MV-4-11 (cell line): ENCODE data around the gene RDH16.
"Not testable (repeated sequence)": the region's sequence is repeated elsewhere in the genome, so short reads cannot be mapped to it uniquely, and the experiment has no call there.

Experiments
- DNase-seq: peaks from one replicate; lab custom pipeline; 2025; lab: John Stamatoyannopoulos, UW

RDH16 gene

DNA sequence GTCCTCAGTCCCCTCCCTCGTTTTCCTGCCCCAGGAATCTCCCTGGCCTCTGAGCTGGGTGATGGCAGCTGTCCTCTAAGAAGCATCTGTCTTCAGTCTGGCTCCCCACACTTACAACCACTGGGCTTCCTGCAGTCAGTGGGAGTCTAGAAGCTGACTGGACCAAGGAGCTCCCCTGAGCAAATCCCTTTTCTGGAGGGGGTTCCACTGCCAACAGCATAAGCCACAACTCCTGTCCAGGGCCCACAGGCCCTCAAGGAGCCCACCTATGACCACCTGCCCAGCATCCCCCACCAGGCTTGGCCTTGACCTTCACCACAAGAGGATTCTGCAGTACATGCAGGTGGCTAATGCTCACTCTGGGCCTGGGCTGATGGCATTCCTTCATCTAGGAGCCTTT is 4.1 kb downstream of the RDH16 start:
- no peak for DNase-seq

DNA sequence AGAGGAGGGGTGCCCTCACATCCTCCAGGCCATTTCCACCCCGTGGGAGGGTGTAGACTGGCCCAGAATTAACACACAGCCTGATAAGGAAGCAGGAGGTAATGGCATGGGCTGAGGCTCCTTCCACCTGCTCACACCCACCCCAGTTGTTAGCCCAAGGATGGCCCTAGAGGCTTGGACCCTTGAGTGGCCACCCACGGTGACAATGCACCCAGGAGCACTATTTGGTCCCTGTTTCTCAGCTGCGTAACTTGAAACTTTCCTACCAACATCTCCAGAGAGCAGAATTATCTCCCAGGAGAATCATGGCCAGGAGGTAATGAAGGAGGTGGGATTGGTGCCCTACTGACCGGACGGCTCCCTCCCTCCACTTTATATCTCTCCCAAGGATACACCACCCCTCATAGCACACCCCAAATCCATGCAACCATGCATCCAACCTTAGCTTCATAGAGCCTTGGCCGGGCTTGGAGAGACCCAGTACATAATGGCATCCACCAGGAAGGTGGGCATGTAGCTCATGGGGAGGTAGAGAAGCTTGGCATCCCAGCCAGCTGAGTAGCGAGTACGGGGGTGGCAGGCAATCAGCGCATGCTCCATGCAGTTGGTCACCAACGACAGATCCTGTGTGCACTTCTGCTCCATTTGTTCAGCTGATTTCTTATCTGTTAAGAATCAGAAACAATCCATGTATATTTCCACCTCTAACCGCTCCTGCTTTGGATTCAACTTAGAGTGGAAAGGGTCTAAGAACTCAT is 5.6 kb downstream of the RDH16 start:
- no peak for DNase-seq

DNA sequence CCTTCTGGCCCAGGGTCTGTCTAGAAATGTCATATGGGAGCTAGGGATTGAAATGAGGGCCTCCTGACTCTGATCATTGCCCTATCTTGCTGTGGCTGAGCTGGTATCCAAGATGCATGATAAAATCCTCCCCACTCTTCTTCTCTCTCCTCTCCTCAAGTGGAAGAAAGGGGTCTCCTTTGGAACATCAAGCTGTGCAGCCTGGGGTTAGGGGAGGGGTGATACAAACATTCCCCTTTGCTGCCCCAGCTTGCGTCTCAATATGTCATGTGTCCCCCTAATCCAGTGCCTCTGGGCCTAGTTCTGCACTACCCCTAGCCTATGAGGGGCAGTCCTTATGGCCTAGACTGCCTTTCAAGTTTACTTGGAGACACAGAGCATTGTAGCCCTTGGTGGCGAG is 8.5 kb downstream of the RDH16 start:
- DNase-seq = no peak

DNA sequence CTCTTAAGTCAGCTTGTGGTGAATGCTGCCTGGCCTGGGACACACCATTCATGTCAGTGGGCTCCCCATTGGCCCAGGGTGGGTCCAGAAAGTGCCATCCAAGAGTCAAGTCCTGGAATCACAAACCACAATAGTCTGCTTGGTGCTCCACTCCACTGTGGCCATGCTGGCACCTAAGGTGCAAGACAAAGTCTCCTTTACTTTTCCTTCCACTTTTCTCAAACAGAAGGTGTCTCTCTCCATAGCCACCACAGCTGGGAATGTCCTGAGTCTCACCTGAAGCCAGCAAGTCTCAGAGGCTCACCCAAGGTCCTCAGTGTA is 9.0 kb downstream of the RDH16 start:
- DNase-seq = no peak

DNA sequence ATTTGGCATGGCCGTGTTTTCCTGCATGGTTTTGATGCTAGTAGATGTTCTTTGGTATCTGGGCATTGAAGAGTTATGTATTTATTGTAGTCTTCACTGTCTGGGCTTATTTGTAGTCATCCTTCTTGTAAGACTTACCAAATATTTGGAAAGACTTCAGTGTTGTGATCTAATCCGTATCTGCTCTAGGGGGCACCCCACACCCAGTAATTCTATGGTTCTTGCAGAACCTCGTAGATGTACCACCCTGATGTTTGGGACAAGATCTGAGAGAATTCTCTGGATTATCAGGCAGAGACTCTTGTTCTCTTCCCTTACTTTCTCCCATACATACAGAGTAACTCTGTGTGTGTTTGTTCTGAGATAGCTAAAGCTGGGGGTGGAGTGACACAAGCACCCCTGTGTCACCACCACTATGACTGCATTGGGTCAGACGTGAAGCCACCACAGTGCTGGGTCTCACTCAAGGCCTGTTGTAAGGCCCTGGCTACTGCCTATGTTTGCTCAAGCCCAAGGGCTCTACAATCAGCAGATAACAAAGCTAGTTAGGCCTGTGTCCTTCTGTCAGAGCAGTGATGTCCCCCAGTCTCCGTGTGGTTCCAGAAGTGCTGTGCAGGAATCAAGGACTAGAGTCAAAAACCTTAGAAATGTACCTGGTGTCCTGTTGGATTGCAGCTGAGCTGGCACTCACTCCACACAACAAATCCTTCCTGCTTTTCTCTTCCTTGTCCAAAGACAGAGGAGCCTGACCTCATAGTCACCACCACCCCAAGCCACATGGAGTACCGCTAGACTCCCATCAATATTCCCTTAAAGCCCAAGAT is 9.6 kb downstream of the RDH16 start:
- DNase-seq = no peak

DNA sequence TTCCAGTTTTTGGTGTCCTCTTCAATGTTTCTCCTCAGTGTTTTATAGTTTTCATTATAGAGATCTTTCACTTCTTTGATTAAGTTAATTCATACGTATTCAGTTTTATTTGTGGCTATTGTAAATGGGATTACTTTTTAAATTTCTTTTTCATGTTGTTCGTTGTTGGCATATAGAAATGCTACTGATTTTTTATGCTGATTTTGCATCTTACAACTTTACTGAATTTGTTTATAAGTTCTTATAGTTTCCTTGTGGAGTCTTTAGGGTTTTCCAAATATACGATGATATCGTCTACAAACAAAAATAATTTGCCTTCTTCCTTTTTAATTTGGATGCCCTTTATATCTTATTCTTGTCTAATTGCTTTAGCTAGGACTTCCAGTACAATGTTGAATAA is 13.5 kb downstream of the RDH16 start:
- DNase-seq = no peak

DNA sequence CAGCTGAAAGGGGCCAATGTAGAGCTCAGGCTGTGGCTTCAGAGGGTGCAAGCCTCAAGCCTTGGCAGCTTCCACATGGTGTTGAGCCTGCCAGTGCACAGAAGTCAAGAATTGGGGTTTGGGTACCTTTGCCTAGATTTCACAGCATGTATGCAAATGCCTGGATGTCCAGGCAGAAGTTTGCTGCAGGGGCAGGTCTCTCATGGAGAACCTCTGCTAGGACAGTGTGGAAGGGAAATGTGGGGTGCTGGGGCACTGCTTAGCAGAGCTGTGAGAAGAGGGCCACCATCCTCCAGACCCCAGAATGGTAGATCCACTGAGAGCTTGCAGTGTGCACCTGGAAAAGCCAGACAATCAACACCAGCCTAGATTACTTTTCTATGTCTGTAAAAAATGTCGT is 14.0 kb downstream of the RDH16 start:
- DNase-seq = not testable (repeated sequence)

DNA sequence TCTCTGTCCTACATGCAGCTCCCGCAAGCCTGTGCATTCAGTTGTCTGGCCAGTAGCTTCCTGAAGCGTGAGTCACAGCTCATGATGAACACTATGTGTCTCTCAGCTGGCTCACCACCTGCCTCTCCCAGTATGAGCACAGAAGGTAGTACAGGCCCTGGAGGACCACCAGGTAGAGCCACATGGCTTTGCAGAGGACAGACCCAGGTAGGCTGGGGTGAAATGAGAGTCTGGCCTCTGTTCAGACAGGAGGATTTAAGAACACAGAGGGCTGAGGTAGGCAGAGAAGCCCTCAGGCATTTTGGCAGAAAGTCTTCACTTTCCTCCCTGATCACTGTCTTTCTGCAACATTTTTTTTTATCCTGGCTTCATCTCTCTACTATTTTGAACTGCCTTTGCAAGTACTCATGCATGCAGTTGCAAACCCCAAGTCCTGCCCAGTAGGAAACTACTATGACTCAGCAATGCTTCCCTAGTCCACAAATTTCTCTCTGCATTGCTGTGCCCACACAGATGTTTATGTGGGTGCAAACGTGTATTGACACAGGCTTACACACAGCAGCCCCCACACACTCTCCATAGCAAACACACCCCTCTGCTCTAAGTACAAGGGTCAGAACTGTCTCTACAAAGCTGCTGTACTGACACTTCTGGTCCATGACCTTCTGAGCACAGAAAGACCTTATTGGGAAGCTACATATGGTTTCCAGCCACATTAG is 15.9 kb downstream of the RDH16 start:
- peak; percentile 71 for DNase-seq

DNA sequence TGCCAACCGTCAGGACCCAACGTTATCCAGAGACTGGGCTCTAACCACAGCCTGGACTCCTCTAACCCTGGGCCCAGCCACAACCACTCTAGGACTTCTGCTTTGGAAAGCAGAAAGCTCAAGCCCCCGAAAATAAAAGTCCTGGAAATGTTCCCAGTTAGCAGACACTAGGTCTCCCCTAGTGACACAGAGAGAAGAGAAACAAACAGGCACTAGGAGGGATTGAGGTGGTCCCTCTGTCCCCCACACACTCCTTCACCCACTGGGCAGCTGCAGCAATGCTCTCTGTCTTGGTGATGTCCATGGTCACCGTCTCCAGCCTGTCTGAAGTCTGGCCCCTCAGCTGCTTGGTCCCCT is 16.5 kb downstream of the RDH16 start:
- not testable (repeated sequence) for DNase-seq

DNA sequence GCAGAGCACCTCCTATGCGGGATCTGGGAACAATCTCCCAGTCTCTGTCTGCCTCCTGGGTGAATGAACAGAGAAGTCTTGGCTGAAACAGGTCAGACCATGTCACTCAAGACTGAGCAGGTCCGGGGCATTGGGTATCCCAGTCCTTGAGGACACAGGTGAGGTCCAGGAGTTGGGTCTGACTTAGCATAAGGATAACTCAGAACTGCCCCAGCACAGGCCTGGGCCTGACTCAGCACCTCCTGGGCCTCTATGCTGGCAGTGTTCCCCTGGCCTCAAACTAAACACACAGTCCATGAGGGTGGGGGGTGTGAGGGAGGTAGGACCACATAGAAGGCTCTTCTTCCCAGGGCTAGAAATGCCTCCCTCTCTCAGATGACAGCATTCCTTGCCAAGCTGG is 21.7 kb downstream of the RDH16 start:
- no peak for DNase-seq

DNA sequence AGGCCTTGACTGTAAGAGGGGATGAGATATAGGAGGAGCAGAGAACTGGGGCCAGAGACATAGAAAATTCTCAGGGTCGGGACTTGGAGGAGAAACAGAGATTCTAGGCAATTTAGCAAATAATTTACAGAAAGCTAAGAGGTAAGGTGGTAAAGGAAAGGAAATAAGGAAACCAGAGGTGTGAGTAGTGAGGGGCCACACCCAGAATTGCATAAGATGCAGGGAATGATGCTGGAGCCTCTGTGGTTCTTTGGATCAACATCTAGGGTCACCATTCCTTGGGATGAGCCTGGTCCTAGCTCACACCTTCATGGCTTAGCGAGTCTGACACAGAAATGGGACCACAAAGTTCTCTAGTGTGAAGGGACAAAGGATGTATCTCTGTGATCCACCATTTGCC is 22.3 kb downstream of the RDH16 start:
- DNase-seq = no peak

DNA sequence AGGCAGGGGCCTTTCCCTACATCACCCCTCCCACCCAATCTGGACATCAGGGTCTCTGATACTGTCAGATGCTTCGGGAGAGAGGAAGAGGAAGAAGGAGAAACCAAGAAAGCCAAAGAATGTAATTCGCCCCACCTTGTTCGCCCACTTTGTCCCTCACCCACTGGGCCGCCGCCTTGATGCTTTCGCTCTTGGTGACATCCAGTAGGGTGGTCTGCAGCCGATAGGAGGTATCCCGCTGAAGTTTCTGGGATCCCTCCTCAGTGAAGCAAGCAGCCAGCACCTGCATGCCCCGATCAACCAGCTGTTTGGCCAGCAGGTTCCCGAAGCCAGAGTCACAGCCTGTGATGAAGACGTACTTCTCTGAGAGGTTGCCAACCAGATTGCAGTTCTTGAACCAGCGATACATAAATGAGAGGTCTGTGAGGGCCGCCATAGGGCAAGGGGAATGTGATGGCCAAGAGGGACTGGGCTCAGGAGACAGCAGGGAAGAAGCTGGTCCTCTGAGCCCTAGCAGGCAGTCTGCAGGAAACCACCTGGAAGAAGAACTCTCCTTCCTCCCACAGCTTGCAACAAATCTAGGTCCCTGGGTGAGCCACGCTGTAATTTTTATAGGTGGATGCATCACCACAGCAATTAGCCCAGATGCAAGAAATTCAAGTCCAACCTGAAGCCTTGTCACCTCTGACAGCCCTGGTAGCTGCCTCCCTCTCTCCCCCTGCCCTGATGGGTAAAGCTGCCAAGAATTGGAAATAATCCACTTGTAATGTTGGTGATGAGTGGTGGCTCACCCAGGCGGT is 23.4 kb downstream of the RDH16 start, which contains the start of gene SDR9C7:
SDR9C7 (minus strand) TSS at position 583 of the 800 bp plus-strand sequence; CDS start at position 436, 147 bp downstream.
- no peak for DNase-seq

DNA sequence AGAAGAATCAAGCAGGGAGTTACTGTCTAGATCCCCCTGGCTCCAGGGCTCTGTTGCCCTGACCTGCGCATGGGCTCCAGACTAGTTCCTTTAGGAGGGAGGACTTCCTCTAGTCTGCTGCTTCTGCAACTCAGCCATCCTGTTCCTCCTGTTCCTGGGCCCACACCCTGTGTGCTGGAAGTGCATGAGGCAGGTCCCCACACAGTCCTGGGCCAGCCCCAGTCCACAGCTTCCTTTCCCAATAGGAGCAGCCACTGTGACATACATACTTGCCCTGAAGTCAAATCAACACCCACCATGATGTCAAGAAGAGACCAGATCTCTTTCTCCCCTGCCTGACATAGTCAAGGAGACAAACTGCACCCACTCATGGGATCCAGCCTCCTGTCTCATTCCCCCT is 24.5 kb downstream of the RDH16 start:
- peak; percentile 23 for DNase-seq

DNA sequence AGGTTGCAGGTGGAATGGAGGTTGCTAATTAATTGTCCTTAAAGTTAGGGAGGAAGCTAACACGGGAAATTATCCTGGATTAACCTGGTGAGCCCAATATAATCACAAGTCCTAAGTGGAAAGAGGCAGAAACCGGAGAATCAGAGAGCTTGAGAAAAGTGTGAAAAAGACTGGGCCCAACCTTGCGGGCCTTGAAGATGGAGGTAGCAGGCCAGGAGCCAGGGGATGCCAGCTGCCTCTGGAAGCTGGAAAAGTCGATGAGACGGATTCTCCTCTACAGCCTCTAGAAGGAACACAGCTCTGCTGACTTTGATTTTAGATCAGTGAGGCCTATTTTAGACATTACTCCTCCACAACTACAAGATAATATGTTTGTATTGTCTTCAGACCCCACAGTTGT is 25.3 kb downstream of the RDH16 start:
- DNase-seq = no peak

DNA sequence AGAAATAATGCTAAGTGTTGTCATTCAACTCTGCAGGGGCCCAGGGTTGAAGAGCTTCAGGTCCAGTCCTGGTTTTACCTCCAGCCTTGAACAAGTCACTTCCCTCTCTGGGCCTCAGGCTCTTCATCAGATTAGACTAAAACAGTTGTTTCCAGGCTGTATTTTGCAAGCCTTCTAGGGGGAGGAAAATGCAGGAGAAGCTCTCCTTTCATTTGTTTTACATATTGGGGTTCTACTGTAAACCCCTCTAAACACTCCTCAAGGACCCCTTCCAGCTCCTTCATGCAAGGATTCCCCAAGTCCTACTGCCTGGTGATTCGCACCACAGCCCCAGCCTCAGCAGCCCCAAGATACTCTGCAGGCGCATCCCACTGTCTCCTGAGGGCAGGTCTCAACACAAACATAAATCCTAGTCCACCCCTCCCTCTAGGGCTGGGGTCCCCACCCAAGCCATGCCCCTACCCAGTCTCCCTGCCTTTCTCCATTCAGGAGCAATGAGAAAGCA is 25.9 kb downstream of the RDH16 start:
- DNase-seq = peak; percentile 87

DNA sequence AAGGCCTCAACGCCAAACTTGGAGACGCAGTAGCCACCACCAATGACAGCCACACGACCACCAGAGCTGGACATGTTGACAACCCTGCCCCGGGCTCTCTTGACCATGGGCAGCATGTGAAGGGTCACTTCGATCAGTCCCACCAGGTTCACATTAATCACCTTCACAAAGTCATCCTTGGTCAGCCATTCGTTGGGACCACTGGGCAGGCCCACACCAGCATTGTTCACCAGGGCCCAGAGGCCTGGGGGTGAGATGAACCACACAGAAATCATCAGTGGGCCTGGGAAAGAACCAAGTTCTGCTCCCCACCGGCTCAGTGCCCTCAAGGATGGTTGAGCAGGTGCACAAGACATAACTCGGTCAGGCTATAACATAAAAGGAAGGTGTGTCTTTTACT is 27.2 kb downstream of the RDH16 start:
- no peak for DNase-seq

DNA sequence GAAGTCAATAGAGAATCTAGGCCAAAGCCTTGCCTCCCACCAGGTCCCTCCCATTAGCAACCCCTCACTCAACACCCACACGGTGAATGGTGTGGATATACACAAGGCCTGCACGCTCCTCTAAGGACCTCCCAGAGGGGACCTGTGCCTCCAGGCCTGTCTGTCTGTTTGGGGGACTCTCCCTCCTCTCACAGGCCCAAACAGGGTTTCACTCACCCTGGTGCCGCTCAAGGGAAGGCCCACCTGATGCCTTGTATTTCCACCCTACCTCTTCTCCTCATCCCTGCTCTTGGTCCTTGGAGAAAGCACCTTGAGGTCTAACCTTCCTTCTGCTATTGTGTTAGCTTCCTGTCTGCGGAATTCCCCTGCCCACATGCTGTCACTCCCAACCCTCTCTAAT is 27.6 kb downstream of the RDH16 start:
- DNase-seq = no peak

DNA sequence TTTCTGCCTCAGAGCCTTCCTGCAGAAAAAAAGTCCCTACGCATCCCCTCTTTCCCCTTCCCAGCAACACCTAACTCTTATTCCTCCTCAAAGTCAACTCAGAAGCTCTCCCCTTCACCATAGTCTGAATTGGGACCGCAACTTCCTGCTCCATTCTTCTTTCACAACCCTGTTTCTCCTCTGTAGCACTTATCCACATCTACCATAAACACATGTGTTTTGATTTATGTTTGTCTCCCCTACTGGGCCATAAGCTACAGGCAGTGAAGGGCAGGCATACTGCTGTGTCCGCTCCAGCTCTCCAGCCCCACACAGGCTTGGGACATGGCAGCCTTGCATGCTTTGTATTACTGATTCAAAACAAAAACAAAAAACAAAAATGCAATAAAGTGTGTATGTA is 29.1 kb downstream of the RDH16 start:
- peak; percentile 28 for DNase-seq

DNA sequence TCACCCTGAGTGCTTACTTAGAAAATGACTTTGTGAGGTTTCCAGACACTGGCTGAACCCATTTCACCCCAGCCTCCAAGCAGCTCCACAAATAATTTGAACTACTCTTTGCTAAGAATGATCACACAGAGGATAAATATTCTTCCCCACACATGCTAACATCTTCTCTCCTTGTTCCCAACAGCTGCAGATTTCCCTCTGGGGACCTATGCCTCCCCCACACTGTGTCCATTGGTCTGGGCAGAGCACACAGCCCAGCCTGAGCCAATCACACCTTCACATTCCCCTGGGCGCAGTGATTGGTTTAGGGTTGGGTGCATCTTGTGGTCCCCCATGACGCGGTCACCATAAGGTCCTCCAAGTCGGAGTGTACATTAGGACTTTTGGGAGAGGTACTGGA is 30.1 kb downstream of the RDH16 start:
- DNase-seq = no peak

DNA sequence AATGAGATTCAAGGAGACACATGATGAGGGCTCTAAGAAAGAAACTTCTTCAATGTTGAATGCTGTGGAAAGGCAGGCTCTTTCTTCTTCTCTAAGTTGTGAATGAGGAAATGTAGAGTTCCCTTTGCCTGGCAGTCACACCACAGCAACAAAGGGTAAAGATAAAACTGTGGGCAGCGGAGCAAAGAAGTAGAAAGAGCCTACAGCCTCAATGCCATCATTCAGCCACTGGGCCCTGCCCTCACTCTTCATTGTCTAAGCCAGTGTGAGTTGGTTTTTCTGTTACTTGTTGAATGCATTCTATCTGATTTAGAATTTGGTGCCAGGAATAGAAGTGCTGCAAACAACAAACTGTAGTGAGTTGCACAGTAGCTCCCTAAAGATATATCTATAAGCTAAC is 35.4 kb downstream of the RDH16 start:
- DNase-seq = peak; percentile 54

DNA sequence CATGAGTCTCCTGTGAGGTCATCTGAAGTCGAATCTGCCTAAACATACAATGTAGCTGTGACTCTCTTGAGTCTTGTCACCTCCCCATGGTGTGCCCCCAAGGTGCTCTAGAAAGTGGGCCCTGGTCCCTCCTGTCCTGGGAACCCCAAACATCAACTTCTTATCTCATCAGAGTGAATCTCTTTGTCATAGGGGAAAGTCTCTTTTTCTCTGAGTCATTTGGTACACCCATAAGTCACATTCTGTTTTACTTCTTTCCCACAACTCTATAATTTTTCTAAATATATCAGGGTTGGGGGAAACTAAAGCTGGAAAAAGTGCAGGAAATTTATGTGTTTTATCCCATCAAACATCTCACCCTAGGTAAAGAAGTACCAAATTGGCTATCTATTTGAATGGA is 36.1 kb downstream of the RDH16 start:
- no peak for DNase-seq

DNA sequence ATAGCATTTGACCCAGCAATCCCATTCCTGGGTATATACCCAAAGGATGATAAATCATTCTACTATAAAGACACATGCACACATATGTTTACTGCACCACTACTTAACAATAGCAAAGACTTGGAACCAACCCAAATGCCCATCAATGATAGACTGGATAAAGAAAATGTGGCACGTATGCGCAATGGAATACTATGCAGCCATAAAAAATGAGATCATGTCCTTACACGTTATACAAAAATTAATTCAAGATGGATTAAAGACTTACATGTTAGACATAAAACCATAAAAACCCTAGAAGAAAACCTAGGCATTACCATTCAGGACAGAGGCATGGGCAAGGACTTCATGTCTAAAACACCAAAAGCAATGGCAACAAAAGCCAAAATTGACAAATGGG is 39.3 kb downstream of the RDH16 start:
- not testable (repeated sequence) for DNase-seq
